Astrocyte of the cerebellum (primary cell): ENCODE data around the gene DCBLD1.

Experiments
- DNase-seq: peaks from one replicate; pipeline ENCODE4 v3.0.0-alpha.2; 2011; ENCODE audit warnings: low read depth
- H3K4me3 ChIP-seq: 2 replicates; pipeline ENCODE4 v1.5.1; 2011; ENCODE audit warnings: mild to moderate bottlenecking, low read depth, low read length, moderate library complexity
- in situ Hi-C: cut with HindIII; loops from 2 replicates; pipeline ENCODE4 v1.10.0; 2017; ENCODE audit warnings: low sequenced_read_pairs
- TF ChIP-seq, protein P1 (sequence below): IDR thresholded peaks from 2 replicates; pipeline ENCODE4 v1.5.1; 2012; ENCODE audit warnings: low read length, low read depth, moderate library complexity, mild to moderate bottlenecking; ENCODE audit errors: missing control alignments

Gene DCBLD1

GRCh38 chr6:117503211-117503610 lies 20.7 kb downstream of the DCBLD1 start:
- in situ Hi-C loops = no loop called here
- TF ChIP-seq, protein P1, sequence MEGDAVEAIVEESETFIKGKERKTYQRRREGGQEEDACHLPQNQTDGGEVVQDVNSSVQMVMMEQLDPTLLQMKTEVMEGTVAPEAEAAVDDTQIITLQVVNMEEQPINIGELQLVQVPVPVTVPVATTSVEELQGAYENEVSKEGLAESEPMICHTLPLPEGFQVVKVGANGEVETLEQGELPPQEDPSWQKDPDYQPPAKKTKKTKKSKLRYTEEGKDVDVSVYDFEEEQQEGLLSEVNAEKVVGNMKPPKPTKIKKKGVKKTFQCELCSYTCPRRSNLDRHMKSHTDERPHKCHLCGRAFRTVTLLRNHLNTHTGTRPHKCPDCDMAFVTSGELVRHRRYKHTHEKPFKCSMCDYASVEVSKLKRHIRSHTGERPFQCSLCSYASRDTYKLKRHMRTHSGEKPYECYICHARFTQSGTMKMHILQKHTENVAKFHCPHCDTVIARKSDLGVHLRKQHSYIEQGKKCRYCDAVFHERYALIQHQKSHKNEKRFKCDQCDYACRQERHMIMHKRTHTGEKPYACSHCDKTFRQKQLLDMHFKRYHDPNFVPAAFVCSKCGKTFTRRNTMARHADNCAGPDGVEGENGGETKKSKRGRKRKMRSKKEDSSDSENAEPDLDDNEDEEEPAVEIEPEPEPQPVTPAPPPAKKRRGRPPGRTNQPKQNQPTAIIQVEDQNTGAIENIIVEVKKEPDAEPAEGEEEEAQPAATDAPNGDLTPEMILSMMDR = no peak

GRCh38 chr6:117504478-117505144 lies 22.1 kb downstream of the DCBLD1 start:
- TF ChIP-seq, protein P1 = no peak
- DNase-seq = no peak
- in situ Hi-C loops = no loop called here
- H3K4me3 ChIP-seq = no peak overlapping the region

More at GRCh38 chr6:117503211-117503610, 20.7 kb downstream of the DCBLD1 start:
- no peak for DNase-seq
- H3K4me3 ChIP-seq = no peak overlapping the region

DNA sequence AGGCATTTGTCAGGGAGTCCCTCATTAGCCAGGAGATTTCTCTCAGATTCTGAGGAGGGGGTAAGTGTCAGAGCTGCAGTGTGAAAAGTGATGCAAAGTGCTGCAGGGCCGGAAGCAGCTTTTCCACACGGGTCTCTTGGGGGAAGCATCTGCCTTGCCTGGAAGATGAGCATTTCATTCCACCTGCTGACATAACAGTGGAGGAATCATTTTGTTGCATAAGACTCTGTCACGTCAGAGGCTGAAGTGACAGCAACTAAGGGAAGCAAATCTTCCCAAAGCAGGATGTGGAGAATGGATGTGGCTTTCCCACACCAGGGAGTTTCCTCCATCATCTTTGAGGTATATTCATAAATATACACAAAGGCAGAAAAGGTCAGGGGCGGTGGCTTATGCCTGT lies 22.8 kb downstream of the DCBLD1 start:
- H3K4me3 ChIP-seq = no peak overlapping the region
- TF ChIP-seq, protein P1 = no peak
- in situ Hi-C loops = no loop called here
- DNase-seq = peak; percentile 67

GRCh38 chr6:117506180-117506835 lies 23.8 kb downstream of the DCBLD1 start:
- DNase-seq = peak; percentile 60
- TF ChIP-seq, protein P1 = no peak
- in situ Hi-C loops = no loop called here
- no peak overlapping the region for H3K4me3 ChIP-seq

DNA sequence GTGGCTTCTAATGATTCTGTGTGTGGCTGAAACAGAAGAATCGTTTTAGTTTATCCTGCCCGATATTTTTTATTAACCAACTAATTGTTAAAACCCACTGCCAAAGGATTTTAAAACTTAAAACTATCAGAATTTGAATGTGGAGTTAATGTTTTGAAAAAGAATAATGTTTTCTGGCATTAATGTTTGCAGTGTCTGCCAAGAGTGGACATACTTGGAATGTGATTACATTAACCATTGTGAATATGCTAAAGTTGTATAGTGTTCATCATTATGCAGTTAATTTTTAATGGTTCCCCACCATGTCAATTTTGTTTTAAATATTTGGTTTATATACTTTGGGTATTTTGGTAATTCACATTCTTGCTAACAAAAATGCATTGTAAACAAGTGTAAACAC lies 24.4 kb downstream of the DCBLD1 start:
- no peak for DNase-seq
- no peak overlapping the region for H3K4me3 ChIP-seq
- in situ Hi-C loops = no loop called here
- TF ChIP-seq, protein P1 = no peak

DNA sequence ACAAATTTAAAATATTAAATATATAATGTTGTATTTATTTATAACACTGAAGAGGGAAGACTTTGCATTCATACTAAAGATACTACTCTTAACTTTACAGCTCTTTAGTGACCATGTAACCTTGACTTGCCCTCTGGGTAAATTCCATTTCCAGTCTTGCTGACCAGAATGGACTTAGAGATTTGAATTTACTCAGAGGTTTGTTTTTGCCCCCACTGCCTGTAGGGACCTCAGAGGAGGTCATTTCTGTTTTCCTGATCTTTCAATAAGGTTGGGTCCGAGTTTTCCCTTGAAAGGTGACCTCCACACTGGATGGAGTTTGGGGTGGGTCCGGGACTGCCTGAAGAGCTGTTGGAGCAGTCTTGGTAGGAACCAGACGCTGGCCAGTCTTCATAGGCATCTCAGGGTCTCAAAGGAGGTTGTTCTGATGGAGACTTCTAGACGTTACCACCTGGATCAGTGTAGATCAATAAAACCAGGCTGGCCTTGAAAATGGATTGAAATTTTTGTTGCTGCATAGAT lies 26.0 kb downstream of the DCBLD1 start:
- in situ Hi-C loops = no loop called here
- TF ChIP-seq, protein P1 = no peak
- no peak overlapping the region for H3K4me3 ChIP-seq
- no peak for DNase-seq
